ENCODE results near the gene KIAA1549.

The KIAA1549 gene

DNA sequence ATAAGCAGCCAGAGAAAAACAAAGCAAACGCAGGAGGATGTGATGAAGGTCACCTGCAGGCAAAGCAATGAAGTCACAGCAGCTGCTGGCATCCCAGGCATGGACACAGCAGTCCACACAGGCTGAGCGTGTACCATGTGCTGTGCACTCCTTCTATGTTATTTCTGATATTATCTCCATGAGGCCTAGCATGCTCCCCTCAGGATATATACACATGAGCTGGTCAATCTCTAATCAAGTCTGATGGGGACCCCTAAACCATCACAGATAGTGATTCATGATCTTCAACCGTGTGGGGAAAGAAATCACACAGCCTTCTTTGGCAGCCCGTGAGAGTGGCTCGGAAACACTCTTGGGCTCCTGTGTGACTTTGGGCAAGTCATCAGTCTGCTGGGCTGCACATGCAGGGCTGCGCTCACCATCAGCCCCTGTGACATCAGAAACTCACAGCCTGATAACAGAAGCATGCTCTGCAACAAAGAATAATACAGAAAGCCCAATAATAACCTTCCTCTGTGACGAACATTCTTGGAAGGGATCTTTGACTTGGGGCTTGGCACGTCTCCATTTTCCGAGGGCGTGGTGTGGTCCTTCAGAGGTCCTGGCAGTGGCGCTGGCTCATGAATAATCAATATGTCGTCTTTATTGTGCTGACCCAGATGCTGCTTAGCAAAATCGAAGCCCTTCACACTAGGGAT is 100.2 kb downstream of the KIAA1549 start:
- no peak for DNase-seq

DNA sequence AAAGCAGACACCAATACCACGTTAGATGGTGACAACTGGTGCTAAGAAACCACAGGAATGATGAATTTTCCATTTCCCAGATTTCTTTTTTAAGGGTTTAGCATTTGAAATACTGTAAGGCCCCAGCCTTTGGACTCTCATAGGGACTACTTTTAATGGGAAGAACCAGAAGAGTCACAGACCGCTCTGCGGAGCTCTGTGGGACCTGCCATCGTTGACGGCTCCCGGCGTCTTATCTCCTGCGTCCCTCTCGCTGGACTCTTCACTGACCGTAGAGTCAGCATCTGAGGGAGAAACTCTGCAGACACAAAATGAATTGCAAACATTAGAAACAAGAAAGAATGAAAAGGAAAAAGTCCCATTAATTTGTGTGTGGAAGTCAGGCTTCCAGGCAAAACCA is 101.8 kb downstream of the KIAA1549 start:
- DNase-seq, result no peak

DNA sequence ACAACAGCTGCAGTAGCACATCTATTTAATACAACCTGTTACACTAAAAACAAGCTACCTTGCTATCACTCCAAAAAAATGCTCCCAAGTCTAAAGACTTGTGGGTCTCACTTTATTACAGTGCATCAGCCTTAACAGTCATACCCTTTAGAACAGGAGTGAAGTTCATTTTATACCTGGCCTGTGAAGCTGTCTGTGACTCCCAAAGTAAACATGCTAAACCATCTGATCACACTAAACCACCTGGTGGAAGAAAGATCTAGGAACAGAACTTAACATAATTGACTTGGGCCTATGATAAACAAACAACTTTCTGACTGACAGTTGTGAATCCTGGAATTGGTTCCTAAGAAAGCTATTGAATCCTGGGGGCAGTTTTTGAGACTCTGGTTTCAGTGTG is 102.3 kb downstream of the KIAA1549 start:
- DNase-seq, result no peak

DNA sequence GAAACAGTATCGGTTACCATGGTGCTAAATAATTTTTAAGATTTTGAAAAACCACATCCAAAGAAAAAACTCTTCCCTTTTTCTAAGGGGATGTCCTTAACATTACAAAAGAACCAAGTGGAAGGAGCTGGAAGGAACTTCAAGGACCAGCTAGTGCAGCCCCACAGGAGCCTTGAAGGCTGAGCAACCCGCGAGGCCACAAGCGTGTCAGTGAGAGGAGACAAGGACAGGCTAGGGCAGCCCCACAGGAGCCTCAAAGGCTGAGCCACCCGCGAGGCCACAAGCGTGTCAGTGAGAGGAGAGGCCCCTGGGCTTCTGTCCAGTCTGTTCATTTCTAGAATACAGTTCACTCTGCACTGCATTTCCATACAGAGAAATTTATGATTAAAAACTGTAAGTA is 103.1 kb downstream of the KIAA1549 start:
- DNase-seq, result no peak

DNA sequence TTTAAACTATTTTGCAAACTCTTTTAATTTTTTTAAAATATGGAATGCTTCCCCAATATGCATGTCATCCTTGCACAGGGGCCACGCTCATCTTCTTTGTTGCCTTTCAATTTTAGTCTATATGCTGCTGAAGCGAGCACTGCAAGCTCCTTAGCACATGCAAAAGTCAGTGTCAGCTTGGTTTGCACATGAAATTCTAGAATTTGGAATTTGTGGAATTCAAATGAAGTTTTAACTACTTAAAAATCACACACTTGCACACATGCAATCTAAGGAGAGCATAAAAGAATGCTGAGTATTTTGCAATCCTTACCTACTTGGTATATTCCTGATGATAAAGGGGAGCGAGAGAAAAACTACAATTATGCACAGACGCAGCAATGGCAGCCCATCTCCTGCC is 104.9 kb downstream of the KIAA1549 start:
- DNase-seq, result no peak

DNA sequence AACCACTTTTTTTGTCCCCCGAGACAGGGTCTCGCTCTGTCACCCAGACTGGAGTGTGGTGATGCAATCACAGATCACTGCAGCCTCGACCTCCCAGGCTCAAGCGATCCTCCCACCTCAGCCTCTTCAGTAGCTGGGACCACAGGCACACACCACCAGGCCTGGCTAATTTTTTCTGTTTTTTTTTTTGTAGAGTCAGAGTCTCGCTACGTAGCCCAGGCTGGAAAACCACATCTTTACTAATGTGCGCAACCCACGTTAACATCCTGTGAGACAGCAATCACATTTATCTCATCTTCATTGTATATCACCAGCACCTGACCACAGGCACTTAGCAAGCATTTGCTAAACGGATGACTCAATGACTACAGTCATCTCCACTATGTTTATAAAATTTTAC is 105.4 kb downstream of the KIAA1549 start:
- no peak for DNase-seq

DNA sequence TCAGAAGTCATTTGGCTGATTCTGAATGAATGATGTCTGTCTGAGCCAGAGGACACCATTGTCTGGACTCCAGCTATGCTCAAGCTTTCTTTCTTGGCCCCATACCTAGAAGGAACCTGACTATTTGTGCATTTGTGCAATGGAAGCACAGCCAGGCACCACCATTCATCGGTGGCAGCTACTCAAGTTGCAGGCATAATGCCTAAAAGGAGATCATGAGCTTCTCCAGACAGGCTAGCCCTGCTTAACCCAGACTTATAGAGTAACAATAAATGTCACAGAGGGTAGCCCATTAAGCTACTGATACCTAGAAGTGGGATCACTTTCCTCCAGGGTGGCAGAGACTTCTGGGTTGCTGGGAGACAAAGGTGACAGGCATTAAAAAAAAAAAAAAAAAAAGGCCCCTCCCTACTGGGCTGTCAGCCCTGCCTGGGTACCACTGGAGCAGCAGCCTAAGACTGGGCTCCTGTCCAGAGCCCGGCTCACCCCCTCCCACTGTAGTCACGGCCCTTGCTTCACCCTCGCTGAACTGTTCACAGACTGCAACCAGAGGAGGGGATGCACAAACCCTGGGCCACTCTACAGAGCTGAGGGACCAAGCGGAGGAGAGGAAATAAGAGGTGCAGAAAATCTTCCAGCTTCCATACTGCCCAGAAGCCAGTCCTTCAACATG is 107.8 kb downstream of the KIAA1549 start:
- DNase-seq, result no peak

DNA sequence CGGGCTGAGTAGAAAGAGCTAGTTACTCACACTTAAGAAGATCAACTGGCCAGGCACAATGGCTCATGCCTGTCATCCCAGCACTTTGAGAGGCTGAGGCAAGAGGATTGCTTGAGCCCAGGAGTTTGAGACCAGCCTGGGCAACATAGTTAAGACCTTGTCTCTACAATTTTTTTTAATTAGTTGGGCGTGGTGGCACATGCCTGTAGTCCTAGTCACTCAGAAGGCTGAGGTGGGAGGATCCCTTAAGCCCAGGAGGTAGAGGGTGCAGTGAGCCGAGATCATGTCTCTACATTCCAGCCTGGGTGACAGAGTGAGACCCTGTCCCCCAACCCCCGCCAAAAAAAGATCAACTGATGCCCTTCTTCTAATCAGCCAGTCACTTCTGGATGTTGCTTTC is 108.6 kb downstream of the KIAA1549 start:
- DNase-seq, result no peak

DNA sequence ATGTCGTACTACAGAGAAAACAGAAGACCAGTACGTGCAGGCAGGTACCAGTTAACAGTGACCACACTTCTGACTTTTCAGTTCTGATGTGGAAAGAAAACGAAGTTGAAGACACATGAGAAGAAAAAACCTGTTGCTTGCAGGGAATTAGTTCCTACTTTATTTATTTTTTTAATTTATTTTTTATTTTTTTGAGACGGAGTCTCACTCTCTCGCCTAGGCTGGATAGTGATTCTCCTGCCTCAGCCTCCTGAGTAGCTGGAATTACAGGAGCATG is 109.4 kb downstream of the KIAA1549 start:
- DNase-seq, result no peak

DNA sequence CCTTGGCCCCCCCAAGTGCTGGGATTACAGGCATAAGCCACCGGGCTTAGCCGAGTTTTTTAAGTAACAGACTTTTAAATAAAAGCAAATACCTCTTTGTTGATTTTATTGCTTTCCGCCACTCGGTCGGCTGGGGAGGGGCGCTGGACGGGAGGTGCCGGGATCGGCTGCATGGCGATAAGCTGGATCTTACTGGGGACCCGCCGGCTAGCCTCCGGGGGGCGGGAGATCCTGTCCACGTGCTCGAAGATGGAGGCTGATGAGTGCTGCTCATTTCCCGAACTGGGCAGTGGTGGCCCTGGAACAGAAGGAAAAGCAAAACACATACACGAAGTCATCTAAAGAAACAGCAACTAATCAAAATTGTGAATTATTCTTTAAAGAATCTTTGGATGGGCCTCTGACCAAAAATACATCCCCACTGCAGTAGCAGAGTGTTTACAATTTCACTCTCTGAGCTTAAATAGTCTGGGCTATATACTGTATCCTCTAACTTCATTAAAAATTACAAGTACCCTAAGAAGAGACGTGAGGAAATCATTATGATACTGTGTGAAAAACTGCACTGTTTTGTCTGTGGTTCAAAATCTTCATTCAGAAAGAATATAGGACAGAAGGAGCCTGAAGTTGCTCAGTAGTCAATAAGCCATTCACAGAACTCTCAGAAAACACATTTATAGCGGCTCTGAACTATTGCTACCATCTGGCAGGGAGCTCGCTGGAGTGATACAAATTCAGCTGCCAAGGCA is 110.0 kb downstream of the KIAA1549 start:
- no peak for DNase-seq

DNA sequence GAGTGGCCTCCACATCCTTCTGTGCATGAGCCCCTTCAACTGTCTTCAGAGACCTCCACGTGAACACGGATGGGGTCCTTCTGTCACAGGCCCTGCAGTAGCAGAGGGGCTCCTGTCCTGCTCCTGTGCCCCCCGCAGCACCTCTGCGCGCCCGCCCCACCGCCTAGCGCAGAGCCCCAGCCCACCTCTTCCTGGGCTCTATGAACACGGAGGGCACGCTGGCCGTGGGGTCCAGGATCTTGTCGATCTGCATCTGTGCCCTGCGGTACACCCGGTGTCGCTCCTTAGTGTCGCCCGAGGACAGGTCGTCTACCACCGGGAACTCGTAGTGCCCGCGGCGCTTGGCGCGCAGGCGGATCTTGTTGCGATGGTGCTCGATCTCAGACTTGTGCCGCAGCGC is 111.8 kb downstream of the KIAA1549 start:
- DNase-seq, result no peak

DNA sequence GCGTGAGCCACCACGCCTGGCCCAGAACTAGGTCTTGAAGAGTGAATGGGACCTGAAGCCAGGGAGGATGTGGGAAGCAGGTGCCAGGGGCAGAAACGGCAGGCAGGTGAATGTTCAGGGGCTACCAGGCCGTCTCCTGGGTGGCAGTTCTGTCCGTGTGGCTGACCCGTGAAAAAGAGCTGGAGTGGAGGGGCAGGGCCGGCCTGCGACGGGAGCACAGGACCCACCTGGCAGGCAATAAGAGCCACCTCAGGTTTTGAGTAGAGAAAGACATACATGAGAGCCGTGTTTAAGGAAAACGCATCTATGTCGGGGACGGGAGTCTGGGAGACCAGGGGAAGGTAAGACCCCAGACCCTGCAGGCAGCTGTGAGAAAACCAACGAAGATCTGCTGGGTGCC is 112.5 kb downstream of the KIAA1549 start:
- DNase-seq, result no peak

DNA sequence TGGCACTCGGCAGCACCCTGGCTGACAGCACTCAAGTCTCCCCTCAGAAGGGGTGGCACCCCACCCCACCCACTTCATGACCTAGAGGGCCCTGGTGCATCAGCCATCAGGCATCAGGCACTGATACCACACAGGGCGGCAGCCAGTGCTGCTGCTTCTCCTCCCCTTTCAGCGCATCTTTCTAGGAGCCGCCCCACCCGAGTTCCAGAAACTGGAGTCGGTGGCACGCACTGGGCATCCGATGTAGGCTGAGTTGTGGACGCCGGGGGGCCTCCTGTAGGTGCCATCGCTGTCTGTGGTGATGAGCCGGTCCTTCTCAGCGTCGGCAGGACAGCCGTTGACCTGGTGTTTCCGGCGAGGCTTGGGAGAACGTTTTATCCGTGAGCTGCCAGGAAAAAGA is 113.4 kb downstream of the KIAA1549 start:
- no peak for DNase-seq

DNA sequence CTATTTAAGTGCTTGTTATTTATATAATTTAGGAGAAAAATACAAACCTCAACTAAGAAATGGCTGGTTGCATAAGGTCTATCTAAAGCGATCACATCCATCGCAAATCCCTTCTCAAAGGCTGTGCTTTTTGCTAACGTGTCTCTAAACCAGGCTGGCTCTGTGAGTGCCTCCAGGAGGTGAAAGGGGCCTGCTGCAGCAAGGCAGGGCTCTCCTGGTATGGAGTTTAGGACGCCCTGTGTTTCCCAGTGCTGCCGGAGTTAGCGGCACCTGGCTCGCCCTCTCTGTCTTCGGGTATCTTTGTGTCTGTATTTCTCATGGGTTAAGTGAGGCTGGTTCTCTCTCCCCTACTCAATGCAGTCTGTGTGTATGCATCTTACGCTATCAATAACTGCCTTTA is 114.8 kb downstream of the KIAA1549 start:
- DNase-seq, result no peak

DNA sequence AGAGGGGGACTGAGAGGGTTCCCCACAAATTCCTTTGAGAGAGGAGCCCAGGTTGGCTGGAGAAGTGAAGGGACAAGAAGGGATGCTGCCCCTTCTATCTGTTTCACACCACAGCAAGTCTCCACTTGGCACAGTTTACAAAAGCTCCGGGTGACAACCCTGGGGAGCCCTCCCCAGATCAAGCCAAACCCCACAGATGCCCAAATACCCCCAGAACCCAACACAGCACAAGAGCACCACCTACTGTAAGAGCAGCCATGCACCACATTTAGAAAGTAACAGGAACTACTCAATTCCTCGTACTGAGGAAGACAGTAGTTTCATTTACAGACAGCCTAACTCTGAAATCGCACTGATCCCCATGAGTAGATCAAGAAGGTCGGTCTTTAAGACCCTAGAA is 115.3 kb downstream of the KIAA1549 start:
- DNase-seq, result peak; percentile 32

DNA sequence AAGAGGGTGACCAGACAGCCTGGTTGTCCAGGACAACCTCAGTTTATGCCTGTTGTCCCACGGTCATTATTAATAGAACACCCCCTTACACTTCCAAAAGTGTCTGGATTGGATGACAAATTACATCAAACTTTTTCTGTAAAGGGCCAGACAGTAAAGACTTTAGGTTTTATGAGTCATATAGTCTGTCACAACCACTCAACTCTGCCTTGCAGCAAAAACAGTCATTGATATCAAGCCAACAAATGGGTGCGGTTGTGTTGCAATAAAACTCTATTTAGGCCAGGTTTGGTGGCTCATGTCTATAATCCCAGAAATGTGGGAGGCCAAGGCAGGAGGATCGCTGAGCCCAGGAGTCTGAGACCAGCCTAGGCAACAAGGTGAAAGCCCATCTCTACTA is 116.5 kb downstream of the KIAA1549 start:
- peak; percentile 66 for DNase-seq

DNA sequence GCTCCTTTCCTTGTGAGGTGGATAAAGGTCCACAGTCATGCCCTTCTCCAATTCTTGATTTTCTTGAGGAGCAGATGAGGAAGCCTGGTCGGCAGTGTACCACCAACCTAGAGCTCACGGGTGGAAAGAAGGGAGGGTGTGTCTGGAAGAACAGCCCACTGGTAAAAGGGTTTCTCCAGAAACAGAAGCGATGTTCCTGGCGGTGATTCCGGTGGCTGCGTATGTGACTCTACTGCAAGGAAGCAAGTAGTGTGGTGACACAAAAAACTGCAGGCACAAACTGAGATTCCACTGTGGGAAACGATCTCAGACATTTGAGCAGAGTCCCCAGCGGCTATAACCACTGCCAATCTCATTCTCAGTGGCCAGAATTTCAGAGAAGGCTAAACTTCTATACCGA is 117.3 kb downstream of the KIAA1549 start:
- DNase-seq, result no peak

DNA sequence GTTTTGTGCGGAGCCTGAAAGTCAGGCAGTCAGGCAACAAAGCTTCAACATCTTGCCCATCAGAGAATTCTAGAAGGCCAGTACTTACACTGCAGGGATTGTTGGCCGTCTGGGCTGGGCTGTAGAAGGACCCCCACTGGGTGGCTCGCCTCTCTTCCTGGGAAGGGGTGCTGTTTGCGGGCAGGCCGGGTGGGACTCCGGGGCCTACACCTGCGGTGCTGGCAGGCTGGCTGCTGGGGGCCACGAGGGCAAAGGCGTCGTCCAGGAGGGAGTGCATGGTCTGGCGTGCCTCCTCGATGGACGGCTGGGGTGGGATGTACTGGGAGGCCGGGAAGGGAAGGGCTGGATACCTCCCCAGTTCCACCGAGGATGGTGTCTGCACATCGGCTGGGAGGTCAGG is 120.1 kb downstream of the KIAA1549 start:
- DNase-seq, result no peak

DNA sequence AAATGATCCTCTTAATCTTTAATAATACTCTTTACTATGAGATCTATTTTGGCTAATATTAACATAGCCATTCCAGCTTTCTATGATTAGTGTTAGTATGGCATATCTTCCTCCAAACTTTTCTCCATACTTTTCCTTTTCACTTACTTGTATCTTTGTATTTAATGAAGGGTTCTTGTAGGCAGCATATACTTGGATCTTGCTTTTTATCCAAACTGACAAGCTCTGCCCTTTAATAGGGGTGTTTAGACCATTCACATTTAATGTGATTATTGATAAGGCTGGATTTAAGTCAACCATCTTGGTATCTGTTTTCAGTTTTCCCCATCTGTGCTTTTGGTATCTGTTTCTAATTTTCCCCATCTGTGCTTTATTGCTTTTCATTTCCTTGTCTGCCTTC is 123.5 kb downstream of the KIAA1549 start:
- DNase-seq, result no peak

DNA sequence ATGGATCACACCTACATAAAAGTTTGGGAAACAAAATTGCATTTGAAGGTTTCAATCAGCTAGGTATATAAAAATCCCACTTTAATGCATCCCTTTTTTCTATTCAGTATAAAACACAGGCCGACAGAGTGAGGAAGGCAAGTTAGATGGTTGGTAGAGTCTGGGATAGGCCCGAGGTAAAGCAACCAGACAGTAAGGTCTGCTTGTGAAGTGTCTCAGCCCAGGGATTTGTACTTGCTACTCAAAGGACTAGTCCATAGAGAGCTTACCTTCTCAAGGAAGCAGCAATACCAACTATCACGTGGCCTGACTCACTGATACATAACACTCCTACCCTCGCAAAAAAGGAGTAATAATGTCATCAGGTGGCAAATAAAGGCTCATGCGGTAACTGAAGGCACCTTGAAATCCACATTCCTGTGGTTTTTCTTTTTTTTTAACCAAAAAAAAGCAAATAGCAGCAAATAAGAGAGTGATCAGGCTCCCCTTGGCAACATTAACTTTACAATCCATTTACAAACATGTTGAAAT is 127.0 kb downstream of the KIAA1549 start:
- DNase-seq, result no peak

DNA sequence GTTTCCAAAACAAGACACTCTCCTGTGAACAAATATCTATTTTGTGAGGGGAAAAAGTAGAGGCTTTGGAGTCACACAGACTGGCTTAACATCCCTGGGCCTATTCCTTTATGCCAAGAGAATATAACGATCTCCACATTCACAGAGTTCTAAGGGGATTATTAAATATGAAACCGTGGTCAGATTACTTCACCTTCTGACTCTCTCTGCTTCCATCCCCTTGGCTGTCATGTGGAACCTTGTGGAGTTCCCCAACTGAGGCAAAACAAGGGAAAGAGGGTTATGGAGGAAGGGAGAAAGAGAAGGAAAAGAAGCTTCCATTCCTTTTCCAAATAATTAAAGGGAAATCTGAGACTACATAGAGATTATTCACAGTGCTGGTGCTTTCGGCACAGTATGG is 127.7 kb downstream of the KIAA1549 start:
- DNase-seq, result no peak

DNA sequence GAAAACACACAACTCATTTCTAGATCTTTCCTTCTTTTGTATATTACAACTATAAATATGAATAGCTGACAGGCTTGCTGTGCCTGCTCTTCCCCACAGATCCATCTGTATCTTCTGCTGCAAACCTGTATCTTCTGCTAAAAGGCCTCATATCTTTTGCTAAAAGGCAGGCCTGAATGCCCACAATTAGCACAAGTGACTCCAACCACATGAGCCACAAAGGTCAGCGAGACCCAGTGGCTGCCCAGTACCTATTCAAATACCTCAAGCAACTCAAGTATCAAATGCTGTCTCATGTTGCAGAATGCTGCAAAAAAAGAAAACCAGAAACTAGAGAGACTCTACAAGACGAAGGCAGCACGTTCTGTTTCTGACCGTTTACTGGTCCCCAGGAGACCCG is 128.7 kb downstream of the KIAA1549 start:
- DNase-seq, result no peak

DNA sequence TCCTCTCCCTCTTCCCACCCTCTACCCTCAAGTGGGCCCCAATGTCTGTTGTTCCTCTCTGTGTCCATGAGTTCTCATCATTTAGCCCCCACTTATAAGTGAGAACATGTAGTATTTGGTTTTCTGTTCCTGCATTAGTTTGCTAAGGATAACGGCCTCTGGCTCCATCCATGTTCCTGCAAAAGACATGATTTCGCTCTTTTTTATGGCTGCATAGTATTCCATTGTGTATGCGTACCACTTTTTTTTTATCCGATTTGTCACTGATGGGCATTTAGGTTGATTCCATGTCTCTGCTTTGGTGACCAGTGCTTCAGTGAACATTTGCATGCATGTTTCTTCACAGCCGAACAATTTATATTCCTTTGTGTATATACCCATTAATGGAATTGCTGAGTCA is 131.5 kb downstream of the KIAA1549 start:
- DNase-seq, result no peak

All from suppressor macrophage treated with lipopolysaccharide for 4 hours (primary cell).